SKM-1 treated with dmso at 0.1 percent for 144 hours (cell line): Measurements from ENCODE around the gene TRAM1L1.

Experiments
- DNase-seq: peaks from one replicate; lab custom pipeline; 2025; ENCODE audit not compliant: unreplicated experiment; lab: John Stamatoyannopoulos, UW

The TRAM1L1 gene

GRCh38 chr4:117084866-117085701, at the start of gene TRAM1L1:
TRAM1L1 (minus strand) TSS chr4:117085576; CDS start chr4:117085393, 183 bp downstream.
- DNase-seq: peak; percentile 38

GRCh38 chr4:117134386-117134785, 49.0 kb upstream of the TRAM1L1 start:
- DNase-seq: peak; percentile 26

GRCh38 chr4:117096886-117097285, 11.5 kb upstream of the TRAM1L1 start:
- no peak for DNase-seq

GRCh38 chr4:117096462-117096861, 11.1 kb upstream of the TRAM1L1 start:
- DNase-seq: no peak

GRCh38 chr4:117093571-117093970, 8.2 kb upstream of the TRAM1L1 start:
- DNase-seq: no peak

- DNase-seq: no peak
Observed at GRCh38 chr4:117077760-117078159, 7.6 kb downstream of the TRAM1L1 start.

- DNase-seq: no peak
Observed at GRCh38 chr4:117068120-117068519, 17.3 kb downstream of the TRAM1L1 start.

GRCh38 chr4:117063961-117064696, 21.2 kb downstream of the TRAM1L1 start:
- DNase-seq: no peak

GRCh38 chr4:117042962-117043361, 42.4 kb downstream of the TRAM1L1 start:
- DNase-seq: no peak
